ENCODE measurements around the gene ANKS6.

Gene ANKS6

GRCh38 chr9:98755006-98755618, 41.2 kb downstream of the ANKS6 start:
- no peaks in the 10 kb centered on the region for H3K27me3 Mint-ChIP-seq (ENCODE audit: low read depth)
- no peak overlapping the region for H3K4me3 Mint-ChIP-seq
- H3K27ac Mint-ChIP-seq: no peak overlapping the region
- no peaks in the 10 kb centered on the region for H3K4me1 Mint-ChIP-seq (ENCODE audit: low read depth)
- H3K9me3 Mint-ChIP-seq: peaks cover 9% of the 10 kb centered on the region
- peaks cover 2% of the 10 kb centered on the region for H3K36me3 Mint-ChIP-seq (ENCODE audit: low read depth)

- Mint-ChIP-seq H3K27me3 (ENCODE audit: low read depth) (no peaks in the 10 kb centered on the region), H3K4me1 (ENCODE audit: low read depth) (no peaks in the 10 kb centered on the region), H3K36me3 (ENCODE audit: low read depth) (no peaks in the 10 kb centered on the region), H3K4me3 (no peak overlapping the region), H3K27ac (no peak overlapping the region), H3K9me3 (no peaks in the 10 kb centered on the region)
These were observed 45.1 kb downstream of the ANKS6 start for GRCh38 chr9:98751210-98751609.

GRCh38 chr9:98750364-98751060, 45.8 kb downstream of the ANKS6 start:
- H3K4me1 Mint-ChIP-seq (ENCODE audit: low read depth): no peaks in the 10 kb centered on the region
- H3K4me3 Mint-ChIP-seq: no peak overlapping the region
- no peaks in the 10 kb centered on the region for H3K36me3 Mint-ChIP-seq (ENCODE audit: low read depth)
- no peaks in the 10 kb centered on the region for H3K9me3 Mint-ChIP-seq
- no peaks in the 10 kb centered on the region for H3K27me3 Mint-ChIP-seq (ENCODE audit: low read depth)
- no peak overlapping the region for H3K27ac Mint-ChIP-seq

- Mint-ChIP-seq H3K27ac (no peak overlapping the region), H3K9me3 (no peaks in the 10 kb centered on the region)
These were observed 48.9 kb downstream of the ANKS6 start for GRCh38 chr9:98747476-98747875.

GRCh38 chr9:98745470-98745869, 50.9 kb downstream of the ANKS6 start:
- H3K27me3 Mint-ChIP-seq (ENCODE audit: low read depth): no peaks in the 10 kb centered on the region
- no peaks in the 10 kb centered on the region for H3K4me1 Mint-ChIP-seq (ENCODE audit: low read depth)
- no peaks in the 10 kb centered on the region for H3K36me3 Mint-ChIP-seq (ENCODE audit: low read depth)
- H3K4me3 Mint-ChIP-seq: no peak overlapping the region
- H3K27ac Mint-ChIP-seq: no peak overlapping the region
- no peaks in the 10 kb centered on the region for H3K9me3 Mint-ChIP-seq

More at GRCh38 chr9:98747476-98747875, 48.9 kb downstream of the ANKS6 start:
- Mint-ChIP-seq H3K27me3 (ENCODE audit: low read depth) (no peaks in the 10 kb centered on the region), H3K4me3 (no peak overlapping the region), H3K36me3 (ENCODE audit: low read depth) (no peaks in the 10 kb centered on the region), H3K4me1 (ENCODE audit: low read depth) (no peaks in the 10 kb centered on the region)

- Mint-ChIP-seq H3K27me3 (ENCODE audit: low read depth) (no peaks in the 10 kb centered on the region), H3K27ac (no peak overlapping the region), H3K36me3 (ENCODE audit: low read depth) (no peaks in the 10 kb centered on the region), H3K4me1 (ENCODE audit: low read depth) (no peaks in the 10 kb centered on the region), H3K9me3 (no peaks in the 10 kb centered on the region), H3K4me3 (no peak overlapping the region)
These were observed 52.3 kb downstream of the ANKS6 start for GRCh38 chr9:98743818-98744611.

- no peak overlapping the region for H3K27ac Mint-ChIP-seq
- H3K4me1 Mint-ChIP-seq (ENCODE audit: low read depth): no peaks in the 10 kb centered on the region
- H3K36me3 Mint-ChIP-seq (ENCODE audit: low read depth): no peaks in the 10 kb centered on the region
- no peaks in the 10 kb centered on the region for H3K27me3 Mint-ChIP-seq (ENCODE audit: low read depth)
- no peak overlapping the region for H3K4me3 Mint-ChIP-seq
- H3K9me3 Mint-ChIP-seq: peaks cover 4% of the 10 kb centered on the region
These were observed 53.0 kb downstream of the ANKS6 start for GRCh38 chr9:98743329-98743728.

- Mint-ChIP-seq H3K27ac (no peak overlapping the region), H3K9me3 (peaks cover 4% of the 10 kb centered on the region), H3K4me1 (ENCODE audit: low read depth) (no peaks in the 10 kb centered on the region), H3K36me3 (ENCODE audit: low read depth) (no peaks in the 10 kb centered on the region), H3K4me3 (no peak overlapping the region), H3K27me3 (ENCODE audit: low read depth) (no peaks in the 10 kb centered on the region)
These were observed 53.8 kb downstream of the ANKS6 start for GRCh38 chr9:98742325-98743280.

GRCh38 chr9:98740226-98740881, 56.0 kb downstream of the ANKS6 start:
- Mint-ChIP-seq H3K27me3 (ENCODE audit: low read depth) (no peaks in the 10 kb centered on the region), H3K9me3 (peaks cover 4% of the 10 kb centered on the region), H3K4me3 (no peak overlapping the region), H3K27ac (no peak overlapping the region), H3K4me1 (ENCODE audit: low read depth) (no peaks in the 10 kb centered on the region), H3K36me3 (ENCODE audit: low read depth) (no peaks in the 10 kb centered on the region)

- Mint-ChIP-seq H3K4me3 (no peak overlapping the region), H3K9me3 (peaks cover 4% of the 10 kb centered on the region), H3K36me3 (ENCODE audit: low read depth) (no peaks in the 10 kb centered on the region), H3K27me3 (ENCODE audit: low read depth) (no peaks in the 10 kb centered on the region), H3K4me1 (ENCODE audit: low read depth) (no peaks in the 10 kb centered on the region), H3K27ac (no peak overlapping the region)
These were observed 57.6 kb downstream of the ANKS6 start for GRCh38 chr9:98738741-98739140.

- H3K36me3 Mint-ChIP-seq (ENCODE audit: low read depth): no peaks in the 10 kb centered on the region
- H3K4me1 Mint-ChIP-seq (ENCODE audit: low read depth): no peaks in the 10 kb centered on the region
- no peak overlapping the region for H3K4me3 Mint-ChIP-seq
- peaks cover 4% of the 10 kb centered on the region for H3K9me3 Mint-ChIP-seq
- H3K27me3 Mint-ChIP-seq (ENCODE audit: low read depth): no peaks in the 10 kb centered on the region
- no peak overlapping the region for H3K27ac Mint-ChIP-seq
These were observed 60.1 kb downstream of the ANKS6 start for GRCh38 chr9:98736226-98736625.

GRCh38 chr9:98732801-98733200, 63.6 kb downstream of the ANKS6 start:
- no peaks in the 10 kb centered on the region for H3K27me3 Mint-ChIP-seq (ENCODE audit: low read depth)
- H3K27ac Mint-ChIP-seq: no peak overlapping the region
- H3K9me3 Mint-ChIP-seq: no peaks in the 10 kb centered on the region
- H3K36me3 Mint-ChIP-seq (ENCODE audit: low read depth): no peaks in the 10 kb centered on the region
- H3K4me1 Mint-ChIP-seq (ENCODE audit: low read depth): no peaks in the 10 kb centered on the region
- no peak overlapping the region for H3K4me3 Mint-ChIP-seq

GRCh38 chr9:98732091-98732490, 64.3 kb downstream of the ANKS6 start:
- no peaks in the 10 kb centered on the region for H3K9me3 Mint-ChIP-seq
- H3K36me3 Mint-ChIP-seq (ENCODE audit: low read depth): no peaks in the 10 kb centered on the region
- H3K27ac Mint-ChIP-seq: no peak overlapping the region
- no peaks in the 10 kb centered on the region for H3K4me1 Mint-ChIP-seq (ENCODE audit: low read depth)
- no peaks in the 10 kb centered on the region for H3K27me3 Mint-ChIP-seq (ENCODE audit: low read depth)
- H3K4me3 Mint-ChIP-seq: no peak overlapping the region

GRCh38 chr9:98730871-98731270, 65.5 kb downstream of the ANKS6 start:
- Mint-ChIP-seq H3K4me1 (ENCODE audit: low read depth) (no peaks in the 10 kb centered on the region), H3K4me3 (no peak overlapping the region), H3K27me3 (ENCODE audit: low read depth) (no peaks in the 10 kb centered on the region), H3K27ac (no peak overlapping the region), H3K9me3 (no peaks in the 10 kb centered on the region), H3K36me3 (ENCODE audit: low read depth) (no peaks in the 10 kb centered on the region)
